DND-41 (cell line): Measurements from ENCODE around the gene ITM2C.

Experiments used
- ATAC-seq: fragments of 200-7000 bp; cut with Tn5 transposase; 3 replicates; pipeline ENCODE4 v1.9.1; 2021; ENCODE audit warnings: low read depth; ENCODE audit not compliant: insufficient read depth
- DNase-seq: peaks from one replicate; pipeline ENCODE4 v3.0.0-alpha.2; 2020
- H2AFZ ChIP-seq: 2 replicates; pipeline ENCODE4 v1.6.0; 2012; ENCODE audit warnings: low read depth, low read length
- H3K27ac ChIP-seq: 2 replicates; pipeline ENCODE4 v1.5.1; 2012; ENCODE audit warnings: low read length, inconsistent platforms
- H3K27me3 ChIP-seq: fragments of 200-600 bp; sonication (generic); 2 replicates; pipeline ENCODE4 v1.6.0; 2012; ENCODE audit warnings: low read length, mild to moderate bottlenecking, inconsistent platforms; ENCODE audit not compliant: insufficient read depth, poor library complexity
- H3K36me3 ChIP-seq: 2 replicates; pipeline ENCODE4 v1.5.1; 2012; ENCODE audit warnings: low read length, inconsistent platforms; ENCODE audit not compliant: insufficient read depth
- H3K4me1 ChIP-seq: 2 replicates; pipeline ENCODE4 v1.5.1; 2012; ENCODE audit warnings: mild to moderate bottlenecking, low read length; ENCODE audit not compliant: insufficient read depth
- H3K4me2 ChIP-seq: 2 replicates; pipeline ENCODE4 v1.6.0; 2012; ENCODE audit warnings: mild to moderate bottlenecking, moderate library complexity, low read length, inconsistent platforms; ENCODE audit not compliant: insufficient read depth
- H3K4me3 ChIP-seq, 2 experiments: fragments of 200-600 bp in 1 of 2; shearing (Covaris generic) in 1 of 2; 2 replicates each; pipeline ENCODE4 v1.5.1; 2012 to 2016; ENCODE audit warnings: inconsistent platforms in 2 of 2, low read length in 2 of 2, mild to moderate bottlenecking in 2 of 2, low read depth in 1 of 2, moderate library complexity in 1 of 2
- H3K79me2 ChIP-seq: 2 replicates; pipeline ENCODE4 v1.6.0; 2012; ENCODE audit warnings: low read length, inconsistent platforms; ENCODE audit not compliant: insufficient read depth
- H3K9ac ChIP-seq: 2 replicates; pipeline ENCODE4 v1.6.0; 2012; ENCODE audit warnings: low read depth, mild to moderate bottlenecking, inconsistent platforms, low read length, moderate library complexity
- H3K9me3 ChIP-seq: 2 replicates; pipeline ENCODE4 v1.5.1; 2012; ENCODE audit warnings: low read length, moderate library complexity, mild to moderate bottlenecking, inconsistent platforms; ENCODE audit not compliant: insufficient read depth, severe bottlenecking
- H4K20me1 ChIP-seq: 2 replicates; pipeline ENCODE4 v1.6.0; 2012; ENCODE audit warnings: low read length; ENCODE audit not compliant: insufficient read depth
- CTCF ChIP-seq: IDR thresholded peaks from 2 replicates; pipeline ENCODE4 v1.5.1; 2012; ENCODE audit warnings: borderline replicate concordance, low read length, moderate library complexity, mild to moderate bottlenecking; ENCODE audit not compliant: poor library complexity, severe bottlenecking; ENCODE audit errors: extremely low read depth
- EZH2 ChIP-seq: IDR thresholded peaks from 3 replicates; pipeline ENCODE4 v1.6.1; 2012; ENCODE audit warnings: borderline replicate concordance, low read depth, mild to moderate bottlenecking, moderate library complexity, low read length, inconsistent platforms; ENCODE audit not compliant: severe bottlenecking

Gene ITM2C

GRCh38 chr2:230913406-230914143 lies 48.8 kb downstream of the ITM2C start:
- peak; percentile 27 for DNase-seq
- Histone ChIP-seq H4K20me1 (no peaks in the 10 kb centered on the region; the same call in 1 of the 2 replicates), H3K4me2 (no peak overlapping the region), H3K9ac (no peak overlapping the region), H3K4me3 (no peak overlapping the region), H3K27ac (no peak overlapping the region), H3K36me3 (no peaks in the 10 kb centered on the region), H3K27me3 (peaks cover 27% of the 10 kb centered on the region), H3K9me3 (no peaks in the 10 kb centered on the region), H3K79me2 (no peaks in the 10 kb centered on the region), H3K4me1 (no peaks in the 10 kb centered on the region), H2AFZ (no peak overlapping the region)
- TF ChIP-seq CTCF, result peak; percentile 58
- no peak for TF ChIP-seq EZH2
- ATAC-seq, result peak; percentile 78; the same call in 2 of the 3 replicates

GRCh38 chr2:230914886-230915285 lies 50.1 kb downstream of the ITM2C start:
- no peak overlapping the region for H2AFZ ChIP-seq
- H3K36me3 ChIP-seq, result no peaks in the 10 kb centered on the region
- TF ChIP-seq CTCF (no peak), EZH2 (no peak)
- H3K79me2 ChIP-seq, result no peaks in the 10 kb centered on the region
- H4K20me1 ChIP-seq, result no peaks in the 10 kb centered on the region
- no peaks in the 10 kb centered on the region for H3K4me1 ChIP-seq
- DNase-seq (no peak), ATAC-seq (no peak)
- H3K4me3 ChIP-seq, result no peak overlapping the region
- H3K9me3 ChIP-seq, result no peaks in the 10 kb centered on the region
- peaks cover 35% of the 10 kb centered on the region for H3K27me3 ChIP-seq
- no peak overlapping the region for H3K27ac ChIP-seq
- H3K4me2 ChIP-seq, result no peak overlapping the region
- no peak overlapping the region for H3K9ac ChIP-seq

- no peak overlapping the region for H3K4me2 ChIP-seq
- H3K27ac ChIP-seq, result no peak overlapping the region
- H3K36me3 ChIP-seq, result no peaks in the 10 kb centered on the region
- H3K79me2 ChIP-seq, result no peaks in the 10 kb centered on the region
- no peaks in the 10 kb centered on the region for H3K4me1 ChIP-seq
- ATAC-seq, result no peak
- no peak overlapping the region for H2AFZ ChIP-seq
- H3K9ac ChIP-seq, result no peak overlapping the region
- no peaks in the 10 kb centered on the region for H3K9me3 ChIP-seq
- peaks cover 35% of the 10 kb centered on the region for H3K27me3 ChIP-seq
- TF ChIP-seq EZH2 (no peak), CTCF (no peak)
- H4K20me1 ChIP-seq, result no peaks in the 10 kb centered on the region
- no peak overlapping the region for H3K4me3 ChIP-seq
- no peak for DNase-seq
Observed at GRCh38 chr2:230915319-230915718, 50.6 kb downstream of the ITM2C start.
